ENCODE data around the gene KCNH4.

Gene KCNH4

GRCh38 chr17:42197564-42198156 lies 16.7 kb upstream of the KCNH4 start:
- H3K9me3 ChIP-seq (ENCODE audit: control insufficient read depth, low read length): no peaks in the 10 kb centered on the region
- no peak overlapping the region for H3K27ac ChIP-seq
- no peak overlapping the region for H2AFZ ChIP-seq
- H3K9ac ChIP-seq: no peak overlapping the region
- peaks cover 11% of the 10 kb centered on the region for H3K4me1 ChIP-seq
- no peak for TF ChIP-seq CTCF (IDR thresholded peaks at IDR 0.05)
- no peaks in the 10 kb centered on the region for H3K36me3 ChIP-seq (ENCODE audit: control insufficient read depth, insufficient read depth, low read length)
- H3K79me2 ChIP-seq: no peaks in the 10 kb centered on the region
- H3K4me2 ChIP-seq (ENCODE audit: low read length): no peak overlapping the region
- no peak overlapping the region for H3K4me3 ChIP-seq (ENCODE audit: low read depth, low read length)
- no peaks in the 10 kb centered on the region for H3K27me3 ChIP-seq (ENCODE audit: control insufficient read depth, insufficient read depth, low read length)

GRCh38 chr17:42193969-42194899 lies 13.3 kb upstream of the KCNH4 start, which contains the start of gene GHDC:
Gene GHDC (minus strand): TSS chr17:42194494. CDS start chr17:42193581, 913 bp downstream.
- H3K27ac ChIP-seq: peak within 1 kb of the TSS; percentile 53
- no peaks in the 10 kb centered on the region for H3K36me3 ChIP-seq (ENCODE audit: control insufficient read depth, insufficient read depth, low read length)

GRCh38 chr17:42193216-42193968 lies 12.4 kb upstream of the KCNH4 start:
- H3K27me3 ChIP-seq (ENCODE audit: control insufficient read depth, insufficient read depth, low read length): no peaks in the 10 kb centered on the region
- peak overlapping the region; percentile 53 for H3K27ac ChIP-seq
- no peaks in the 10 kb centered on the region for H3K36me3 ChIP-seq (ENCODE audit: control insufficient read depth, insufficient read depth, low read length)
- peak overlapping the region; percentile 75 for H3K4me3 ChIP-seq (ENCODE audit: low read depth, low read length)
- peak overlapping the region; percentile 71 for H3K4me2 ChIP-seq (ENCODE audit: low read length)
- H3K79me2 ChIP-seq: no peaks in the 10 kb centered on the region
- no peak for TF ChIP-seq CTCF (IDR thresholded peaks at IDR 0.05)
- H2AFZ ChIP-seq: peak overlapping the region; percentile 91
- H3K4me1 ChIP-seq: peaks cover 8% of the 10 kb centered on the region
- H3K9me3 ChIP-seq (ENCODE audit: control insufficient read depth, low read length): no peaks in the 10 kb centered on the region
- H3K9ac ChIP-seq: no peak overlapping the region

More at GRCh38 chr17:42193969-42194899, 13.3 kb upstream of the KCNH4 start, which contains the start of gene GHDC:
- peak within 1 kb of the TSS; percentile 20 for H3K9ac ChIP-seq
- H3K4me2 ChIP-seq (ENCODE audit: low read length): peak within 1 kb of the TSS; percentile 71
- H3K9me3 ChIP-seq (ENCODE audit: control insufficient read depth, low read length): no peaks in the 10 kb centered on the region
- peaks cover 8% of the 10 kb centered on the region for H3K4me1 ChIP-seq
- peak within 1 kb of the TSS; percentile 75 for H3K4me3 ChIP-seq (ENCODE audit: low read depth, low read length)
- no peak for TF ChIP-seq CTCF (IDR thresholded peaks at IDR 0.05)
- no peaks in the 10 kb centered on the region for H3K79me2 ChIP-seq
- no peaks in the 10 kb centered on the region for H3K27me3 ChIP-seq (ENCODE audit: control insufficient read depth, insufficient read depth, low read length)
- peak within 1 kb of the TSS; percentile 91 for H2AFZ ChIP-seq

GRCh38 chr17:42192189-42193126 lies 11.5 kb upstream of the KCNH4 start:
- no peak overlapping the region for H3K27ac ChIP-seq
- TF ChIP-seq CTCF (IDR thresholded peaks at IDR 0.05): no peak
- no peak overlapping the region for H2AFZ ChIP-seq
- peaks cover 8% of the 10 kb centered on the region for H3K4me1 ChIP-seq
- no peaks in the 10 kb centered on the region for H3K79me2 ChIP-seq
- H3K9me3 ChIP-seq (ENCODE audit: control insufficient read depth, low read length): no peaks in the 10 kb centered on the region
- H3K4me2 ChIP-seq (ENCODE audit: low read length): no peak overlapping the region
- no peak overlapping the region for H3K9ac ChIP-seq
- H3K4me3 ChIP-seq (ENCODE audit: low read depth, low read length): no peak overlapping the region
- H3K36me3 ChIP-seq (ENCODE audit: control insufficient read depth, insufficient read depth, low read length): no peaks in the 10 kb centered on the region
- no peaks in the 10 kb centered on the region for H3K27me3 ChIP-seq (ENCODE audit: control insufficient read depth, insufficient read depth, low read length)
